ENCODE measurements around the gene ALG14. TPM values are rescaled to one million over a fixed set of nuclear protein-coding genes. Genes with fewer than 3 reads are reported as not detected.

The ALG14 gene
- total RNA-seq, 1 experiment from 2014 or later, result 5.7 TPM

- H3K4me2 ChIP-seq (ENCODE audit: low read length), result no peak overlapping the region
- RAD21 ChIA-PET (ENCODE audit: low non-redundant PET in 1 of 2, low total read pairs in 2 of 2, uncharacterized antibody in 2 of 2, unreplicated experiment in 2 of 2), result no interaction called here
- no peaks in the 10 kb centered on the region for H3K27me3 ChIP-seq (ENCODE audit: insufficient read depth, low read length)
- POLR2A ChIA-PET, result no interaction called here
- H3K27ac ChIP-seq (ENCODE audit: low read depth, low read length), result no peak overlapping the region
- no peaks in the 10 kb centered on the region for H3K9me3 ChIP-seq (ENCODE audit: control insufficient read depth in 1 of 2, insufficient read depth in 1 of 2, low read depth in 1 of 2, low read length in 2 of 2)
- H3K9me2 ChIP-seq (ENCODE audit: insufficient read depth), result no peaks in the 10 kb centered on the region
- no peak overlapping the region for H3K9ac ChIP-seq (ENCODE audit: low read length)
- ATAC-seq (no peak), DNase-seq (ENCODE audit: low read depth, low spot score) (no peak)
- no TSS peak for BruUV-seq (replicated peaks)
- intact Hi-C loops (cut with micrococcal nuclease), result no loop called here
- H3K36me3 ChIP-seq (ENCODE audit: control insufficient read depth in 1 of 2, insufficient read depth in 2 of 2, low read length in 2 of 2), result no peaks in the 10 kb centered on the region
- no peak for TF ChIP-seq ZFX (IDR thresholded peaks at IDR 0.05)
- TF ChIP-seq REST (IDR thresholded peaks at IDR 0.05; ENCODE audit: low read depth), result no peak
- H3K4me1 ChIP-seq (ENCODE audit: control insufficient read depth in 1 of 2, insufficient read depth in 2 of 2, low read length in 2 of 2), result peaks cover 0 to 12% of the 10 kb centered on the region in 2 experiments; a peak in 1 of 4 replicates
- no peak overlapping the region for H2AFZ ChIP-seq (ENCODE audit: low read depth, low read length, poor library complexity, severe bottlenecking)
- CTCF ChIA-PET, result no interaction called here
- no peaks in the 10 kb centered on the region for H3K79me2 ChIP-seq (ENCODE audit: insufficient read depth, low read length)
- H4K20me1 ChIP-seq (ENCODE audit: insufficient read depth), result no peaks in the 10 kb centered on the region
- no peak overlapping the region for H3K4me3 ChIP-seq (replicated peaks in 1 of 2; ENCODE audit: low read depth in 1 of 2, low read length in 2 of 2)
Observed at GRCh38 chr1:94974824-94975223, 97.9 kb downstream of the ALG14 start.

DNA sequence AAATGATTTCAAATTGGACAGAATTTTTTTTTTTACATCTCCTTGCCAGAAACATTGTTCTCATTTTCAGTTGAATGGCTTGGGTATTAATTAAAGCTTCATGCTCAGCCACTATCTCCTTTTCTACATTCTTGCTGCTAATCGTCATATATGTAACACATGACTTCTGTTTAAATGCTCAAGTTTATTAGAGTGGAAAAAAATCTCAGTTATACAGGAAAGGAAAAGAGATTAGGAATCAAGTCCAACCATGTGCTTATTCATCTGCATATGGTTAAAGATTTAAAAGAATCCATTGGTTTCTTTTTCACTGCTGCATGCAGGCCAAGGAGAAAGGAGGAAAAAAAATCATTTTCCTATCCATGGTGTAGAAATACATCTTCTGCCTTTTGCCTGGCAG lies 98.5 kb downstream of the ALG14 start:
- Histone ChIP-seq H3K4me2 (ENCODE audit: low read length) (no peak overlapping the region), H3K36me3 (ENCODE audit: control insufficient read depth in 1 of 2, insufficient read depth in 2 of 2, low read length in 2 of 2) (no peaks in the 10 kb centered on the region), H2AFZ (ENCODE audit: low read depth, low read length, poor library complexity, severe bottlenecking) (no peak overlapping the region), H3K27ac (ENCODE audit: low read depth, low read length) (no peak overlapping the region), H3K27me3 (ENCODE audit: insufficient read depth, low read length) (no peaks in the 10 kb centered on the region), H3K79me2 (ENCODE audit: insufficient read depth, low read length) (no peaks in the 10 kb centered on the region), H3K9ac (ENCODE audit: low read length) (no peak overlapping the region), H3K9me2 (ENCODE audit: insufficient read depth) (no peaks in the 10 kb centered on the region), H4K20me1 (ENCODE audit: insufficient read depth) (no peaks in the 10 kb centered on the region), H3K9me3 (ENCODE audit: control insufficient read depth in 1 of 2, insufficient read depth in 1 of 2, low read depth in 1 of 2, low read length in 2 of 2) (no peaks in the 10 kb centered on the region), H3K4me3 (replicated peaks in 1 of 2; ENCODE audit: low read depth in 1 of 2, low read length in 2 of 2) (no peak overlapping the region), H3K4me1 (ENCODE audit: control insufficient read depth in 1 of 2, insufficient read depth in 2 of 2, low read length in 2 of 2) (peaks cover 0 to 12% of the 10 kb centered on the region in 2 experiments; a peak in 1 of 4 replicates)
- ATAC-seq, result no peak
- POLR2A ChIA-PET, result no interaction called here
- intact Hi-C loops (cut with micrococcal nuclease), result no loop called here
- no peak for TF ChIP-seq EZH2 (IDR thresholded peaks at IDR 0.05)
- no peak for TF ChIP-seq SRF (IDR thresholded peaks at IDR 0.05; ENCODE audit: low read depth)
- TF ChIP-seq ZNF274 (IDR thresholded peaks at IDR 0.05; ENCODE audit: low read depth, low read length), result no peak
- no peak for TF ChIP-seq ATF3 (IDR thresholded peaks at IDR 0.05)
- TF ChIP-seq YY1 (IDR thresholded peaks at IDR 0.05; ENCODE audit: extremely low read depth, insufficient replicate concordance, low read depth, low read length), result no peak
- RAD21 ChIA-PET (ENCODE audit: low non-redundant PET in 1 of 2, low total read pairs in 2 of 2, uncharacterized antibody in 2 of 2, unreplicated experiment in 2 of 2), result no interaction called here
- CTCF ChIA-PET, result no interaction called here
- DNase-seq (ENCODE audit: low read depth, low spot score), result no peak
- BruUV-seq (replicated peaks), result no TSS peak

Data from HCT116 (cell line).